K562 (cell line): ENCODE data around the gene NDOR1. TPM values are rescaled to one million over a fixed set of nuclear protein-coding genes. Genes with fewer than 3 reads are reported as not detected.

ENCODE experiments used
- ATAC-seq: fragments of 200-7000 bp; cut with Tn5 transposase; 3 replicates; pipeline ENCODE4 v1.9.1; 2020; ENCODE audit warnings: moderate library complexity
- BruUV-seq: library from RNA; stranded (reverse); fragments of 400-500 nt; replicated peaks from 2 replicates; lab custom pipeline; 2021; lab: Mats Ljungman, UMichigan
- CTCF ChIA-PET: fragments of 300-600 bp; formaldehyde crosslinking; extraction: SDS; loops from one replicate; lab custom pipeline; 2021; ENCODE audit warnings: low intra/inter-chr PET ratio; lab: Yijun Ruan, JAX
- POLR2A ChIA-PET: fragments of 300-600, 350-650 bp; sonication (Branson Sonifier 250); formaldehyde crosslinking; extraction: SDS; loops from one replicate; lab custom pipeline; 2021; ENCODE audit warnings: antibody characterized with exemption, inconsistent platforms; lab: Yijun Ruan, JAX
- DNase-seq, 4 experiments: peaks; one replicate each; pipeline versions ENCODE4 v3.0.0 to v3.0.0-alpha.2; 2011 to 2018; ENCODE audit warnings: low spot score in 3 of 4, mixed read lengths in 3 of 4; ENCODE audit errors: extremely low read depth in 1 of 4
- FAIRE-seq: peaks from 2 replicates; lab custom pipeline; 2011; peaks lifted over from hg19 to GRCh38; lab: Jason Lieb, UNC
- H2AFZ ChIP-seq: 2 replicates; pipeline ENCODE4 v1.6.0; 2011; ENCODE audit warnings: low read depth, low read length, control low read depth, inconsistent platforms
- H3K27ac ChIP-seq: fragments of 200-600 bp; 3 replicates; pipeline ENCODE4 v1.8.0; 2011; ENCODE audit warnings: low read depth, mild to moderate bottlenecking, control low read depth, inconsistent platforms, low read length, moderate library complexity, mixed read lengths; ENCODE audit errors: extremely low read depth
- H3K27me3 ChIP-seq, 2 experiments: fragments of 300-600 bp in 1 of 2; 2 replicates in 1 of 2; 3 replicates in 1 of 2; pipeline versions ENCODE4 v1.6.0 to v1.8.0; 2011; ENCODE audit warnings: inconsistent platforms in 2 of 2, low read length in 2 of 2, mild to moderate bottlenecking in 1 of 2, mixed read lengths in 1 of 2, moderate library complexity in 1 of 2; ENCODE audit not compliant: control insufficient read depth in 2 of 2, insufficient read depth in 2 of 2
- H3K36me3 ChIP-seq: fragments of 300-600 bp; 3 replicates; pipeline ENCODE4 v1.8.0; 2011; ENCODE audit warnings: mild to moderate bottlenecking, low read length, inconsistent platforms; ENCODE audit not compliant: control insufficient read depth, insufficient read depth
- H3K4me1 ChIP-seq, 2 experiments: fragments of 200-600 bp in 1 of 2; replicated peaks in 1 of 2; 2 replicates in 1 of 2; 3 replicates in 1 of 2; pipeline versions ENCODE4 v1.5.1 to v1.8.0; 2011; ENCODE audit warnings: inconsistent platforms in 2 of 2, low read length in 2 of 2, mild to moderate bottlenecking in 1 of 2, mixed read lengths in 1 of 2, moderate library complexity in 1 of 2; ENCODE audit not compliant: control insufficient read depth in 2 of 2, insufficient read depth in 2 of 2
- H3K4me2 ChIP-seq: 2 replicates; pipeline ENCODE4 v1.6.1; 2011; ENCODE audit warnings: low read length, control low read depth, inconsistent platforms, mixed read lengths; ENCODE audit not compliant: insufficient read depth
- H3K4me3 ChIP-seq: fragments of 200-600 bp; sonication (generic), shearing (Covaris generic); 2 replicates; pipeline ENCODE4 v1.5.1; 2016; ENCODE audit warnings: control low read depth, inconsistent platforms
- H3K79me2 ChIP-seq: fragments of 200-600 bp; 3 replicates; pipeline ENCODE4 v1.8.0; 2011; ENCODE audit warnings: low read length, inconsistent platforms; ENCODE audit not compliant: control insufficient read depth, insufficient read depth
- H3K9ac ChIP-seq, 2 experiments: 2 replicates each; pipeline versions ENCODE4 v1.6.0 to v1.6.1; 2011; ENCODE audit warnings: low read depth in 2 of 2, low read length in 2 of 2, control low read depth in 1 of 2, inconsistent platforms in 1 of 2, mild to moderate bottlenecking in 1 of 2, mixed read lengths in 1 of 2; ENCODE audit not compliant: insufficient read depth in 1 of 2
- H3K9me1 ChIP-seq: one replicate; pipeline ENCODE4 v1.6.0; 2011; ENCODE audit warnings: inconsistent platforms, mild to moderate bottlenecking, low read length, moderate library complexity; ENCODE audit not compliant: control insufficient read depth, insufficient read depth
- H3K9me3 ChIP-seq: replicated peaks from 2 replicates; pipeline ENCODE4 v1.5.1; 2011; ENCODE audit warnings: low read depth, low read length, inconsistent platforms; ENCODE audit not compliant: control insufficient read depth, insufficient read depth
- H4K20me1 ChIP-seq: replicated peaks from 2 replicates; pipeline ENCODE4 v1.6.1; 2011; ENCODE audit warnings: low read length, inconsistent platforms, mixed read lengths; ENCODE audit not compliant: control insufficient read depth, insufficient read depth
- POLR2G ChIP-seq: fragments of 200-400 bp; formaldehyde crosslinking; IDR thresholded peaks from 2 replicates; pipeline ENCODE4 v1.6.1; 2017; ENCODE audit warnings: low read depth, mild to moderate bottlenecking, antibody characterized with exemption, low read length, moderate library complexity
- WGBS: fragments of 100-300 bp; shearing (Covaris generic); methylation state at CpG from one replicate; pipeline ENCODE4 v1.1.6; 2016; ENCODE audit warnings: low coverage, mixed read lengths; ENCODE audit not compliant: insufficient coverage; ENCODE audit errors: missing lambda C conversion rate; 5-methylcytosine and 5-hydroxymethylcytosine counted together
- in situ Hi-C: fragments of 300-500 bp; cut with MboI; formaldehyde crosslinking; loops from 4 replicates; pipeline ENCODE4 v1.15.0; 2018; ENCODE audit warnings: inconsistent platforms, mixed read lengths
- intact Hi-C: fragments of 100-400 bp; cut with micrococcal nuclease; formaldehyde crosslinking; loops from 2 replicates; pipeline ENCODE4 v1.14.2; 2022
- polyA plus RNA-seq, 8 experiments: library from polyadenylated mRNA; depleted of rRNA in 4 of 8; stranded (reverse) in 5 of 8; unstranded in 3 of 8; fragments of >200 nt; fragmentation: Nextera tagmentation in 2 of 8; fragmentation: Illumina TruSeq in 1 of 8; extraction: Ambion mirVana in 2 of 8; extraction: Trizol in 1 of 8; gene quantifications; 2 replicates each; pipeline versions ENCODE4 v1.2.1 to v1.2.3, GENCODE V29; 2011 to 2014; ENCODE audit warnings: inconsistent platforms in 1 of 8, missing spikeins in 1 of 8
- total RNA-seq, 7 experiments: library from RNA; depleted of rRNA in 6 of 7; stranded (reverse); fragments of >200 nt in 6 of 7; fragmentation: Illumina TruSeq in 2 of 7; extraction: Trizol in 2 of 7; gene quantifications; 2 replicates each; pipeline versions ENCODE4 v1.2.1 to v1.2.3, GENCODE V29; 2011 to 2021; ENCODE audit warnings: low replicate concordance in 1 of 7
- TF ChIP-seq, protein P1 (sequence below): IDR thresholded peaks from 3 replicates; pipeline ENCODE4 v1.6.1; 2011; ENCODE audit warnings: borderline replicate concordance, mild to moderate bottlenecking, moderate library complexity; ENCODE audit not compliant: insufficient read length; ENCODE audit errors: extremely low read depth
- TF ChIP-seq, protein P2 (sequence below): fragments of 250-450 bp; sonication (Bioruptor Pico); IDR thresholded peaks from 2 replicates; pipeline ENCODE4 v1.4.0; 2020

Gene NDOR1
- total and polyA plus RNA-seq, 9 of the 15 experiments (the other 6 are each of a cell fraction or from before 2014, with no cell fraction given), result 0.06 to 36.9 (median 6.9) TPM

DNA sequence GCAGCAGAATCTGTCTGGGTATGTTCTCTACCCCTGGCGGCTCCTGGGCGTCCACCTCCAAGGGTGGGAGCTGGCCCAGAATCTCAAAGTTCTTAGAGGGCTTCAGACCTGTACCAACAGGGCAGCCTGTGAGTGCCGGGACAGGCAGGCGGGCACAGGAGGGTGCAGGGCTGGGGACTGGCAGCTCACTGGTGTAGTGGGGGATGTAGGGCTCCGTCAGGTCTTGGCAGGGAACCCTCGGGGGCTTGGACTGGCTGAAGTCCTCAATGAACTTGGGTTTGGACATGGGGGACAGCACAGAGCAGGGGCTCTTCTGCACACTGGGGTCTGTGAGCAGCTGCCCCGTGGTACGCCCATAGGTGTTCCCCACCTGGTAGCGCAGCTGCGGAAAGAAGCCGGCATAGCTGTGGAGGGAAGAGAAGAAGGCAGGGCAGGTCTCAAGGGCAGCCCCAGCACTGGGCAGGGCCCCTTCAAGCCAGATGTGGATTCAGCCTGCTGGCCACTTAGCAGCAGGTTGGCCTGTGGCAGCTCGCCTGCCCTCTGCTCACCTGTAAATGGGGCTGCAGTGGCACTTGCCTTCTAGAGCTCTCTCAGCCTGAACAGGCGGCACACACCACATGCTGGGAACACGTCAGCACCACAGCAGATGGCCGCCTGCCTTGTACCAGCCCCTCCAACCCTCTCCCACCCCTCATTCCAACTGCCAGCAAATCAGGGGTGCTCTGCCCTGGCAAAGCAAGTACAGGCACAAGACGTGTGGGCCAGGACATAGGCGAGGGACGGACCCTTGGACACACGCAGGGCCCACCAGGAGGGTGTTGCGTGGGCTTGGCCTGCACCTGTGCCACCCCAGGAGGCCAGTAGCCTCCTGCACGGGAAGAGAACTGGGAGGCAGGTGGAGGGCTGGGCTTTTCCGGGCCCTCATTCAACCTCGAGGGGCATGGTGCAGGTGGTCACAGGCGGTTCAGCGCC is 40.2 kb downstream of the NDOR1 start (continued):
- TF ChIP-seq, protein P1, sequence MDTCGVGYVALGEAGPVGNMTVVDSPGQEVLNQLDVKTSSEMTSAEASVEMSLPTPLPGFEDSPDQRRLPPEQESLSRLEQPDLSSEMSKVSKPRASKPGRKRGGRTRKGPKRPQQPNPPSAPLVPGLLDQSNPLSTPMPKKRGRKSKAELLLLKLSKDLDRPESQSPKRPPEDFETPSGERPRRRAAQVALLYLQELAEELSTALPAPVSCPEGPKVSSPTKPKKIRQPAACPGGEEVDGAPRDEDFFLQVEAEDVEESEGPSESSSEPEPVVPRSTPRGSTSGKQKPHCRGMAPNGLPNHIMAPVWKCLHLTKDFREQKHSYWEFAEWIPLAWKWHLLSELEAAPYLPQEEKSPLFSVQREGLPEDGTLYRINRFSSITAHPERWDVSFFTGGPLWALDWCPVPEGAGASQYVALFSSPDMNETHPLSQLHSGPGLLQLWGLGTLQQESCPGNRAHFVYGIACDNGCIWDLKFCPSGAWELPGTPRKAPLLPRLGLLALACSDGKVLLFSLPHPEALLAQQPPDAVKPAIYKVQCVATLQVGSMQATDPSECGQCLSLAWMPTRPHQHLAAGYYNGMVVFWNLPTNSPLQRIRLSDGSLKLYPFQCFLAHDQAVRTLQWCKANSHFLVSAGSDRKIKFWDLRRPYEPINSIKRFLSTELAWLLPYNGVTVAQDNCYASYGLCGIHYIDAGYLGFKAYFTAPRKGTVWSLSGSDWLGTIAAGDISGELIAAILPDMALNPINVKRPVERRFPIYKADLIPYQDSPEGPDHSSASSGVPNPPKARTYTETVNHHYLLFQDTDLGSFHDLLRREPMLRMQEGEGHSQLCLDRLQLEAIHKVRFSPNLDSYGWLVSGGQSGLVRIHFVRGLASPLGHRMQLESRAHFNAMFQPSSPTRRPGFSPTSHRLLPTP, result no peak
- TF ChIP-seq, all 486 proteins: peak for 0

GRCh38 chr9:137247135-137247915 is 41.8 kb downstream of the NDOR1 start:
- Histone ChIP-seq H2AFZ (no peak overlapping the region), H3K79me2 (peaks cover 19% of the 10 kb centered on the region), H3K4me3 (no peak overlapping the region), H3K27me3 (no peaks in the 10 kb centered on the region), H4K20me1 (peaks cover 22% of the 10 kb centered on the region), H3K4me1 (peaks cover 16 to 75% of the 10 kb centered on the region in 2 experiments; a peak in 4 of 5 replicates), H3K4me2 (no peak overlapping the region), H3K9me1 (no peaks in the 10 kb centered on the region)
- DNase-seq (no peak), FAIRE-seq (no peak), ATAC-seq (no peak)
- CTCF ChIA-PET, result no interaction called here
- BruUV-seq, result no TSS peak
- TF ChIP-seq, protein P2, sequence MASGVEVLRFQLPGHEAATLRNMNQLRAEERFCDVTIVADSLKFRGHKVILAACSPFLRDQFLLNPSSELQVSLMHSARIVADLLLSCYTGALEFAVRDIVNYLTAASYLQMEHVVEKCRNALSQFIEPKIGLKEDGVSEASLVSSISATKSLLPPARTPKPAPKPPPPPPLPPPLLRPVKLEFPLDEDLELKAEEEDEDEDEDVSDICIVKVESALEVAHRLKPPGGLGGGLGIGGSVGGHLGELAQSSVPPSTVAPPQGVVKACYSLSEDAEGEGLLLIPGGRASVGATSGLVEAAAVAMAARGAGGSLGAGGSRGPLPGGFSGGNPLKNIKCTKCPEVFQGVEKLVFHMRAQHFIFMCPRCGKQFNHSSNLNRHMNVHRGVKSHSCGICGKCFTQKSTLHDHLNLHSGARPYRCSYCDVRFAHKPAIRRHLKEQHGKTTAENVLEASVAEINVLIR (CRISPR knock-in tag), result no peak
- peak; percentile 53 for TF ChIP-seq POLR2G
- TF ChIP-seq, all 486 proteins: peak for 1
- Histone ChIP-seq H3K9me3 (no peaks in the 10 kb centered on the region), H3K27ac (no peak overlapping the region), H3K36me3 (peaks cover 18% of the 10 kb centered on the region), H3K9ac (peak overlapping the region in 1 of 2 experiments; percentile 71; a peak in 2 of 4 replicates)
- intact Hi-C loops (loop anchor here (10.0 kb wide), 1 partner anchor 463 kb away; no protein-coding TSS in a partner anchor), in situ Hi-C loops (loop anchor here (25.0 kb wide), 1 partner anchor 460 kb away; the partner anchor contains the start of genes CCDC183 and TMEM141)
- 70% methylated on average over 19 of the region's 20 CpGs for WGBS
- POLR2A ChIA-PET, result interaction anchor here (0.6 to 0.8 kb wide), 4 partner anchors 9 to 174 kb away, joined by 3 to 4 read pairs (median 3); no protein-coding TSS in a partner anchor
